Measurements from ENCODE around the gene NPHP4.

The NPHP4 gene

GRCh38 chr1:5992026-5992813, at the start of gene NPHP4:
Gene NPHP4 (minus strand): TSS chr1:5992425. CDS start chr1:5986289, 6,136 bp downstream.
- peak; percentile 100 for DNase-seq (ENCODE audit: low read depth in 2 of 2)

GRCh38 chr1:6041432-6042062, 49.3 kb upstream of the NPHP4 start:
- DNase-seq (ENCODE audit: low read depth in 2 of 2), result no peak

- DNase-seq (ENCODE audit: low read depth in 2 of 2), result no peak
These were observed 48.7 kb upstream of the NPHP4 start for GRCh38 chr1:6040861-6041415.

GRCh38 chr1:6040444-6040843, 48.2 kb upstream of the NPHP4 start:
- no peak for DNase-seq (ENCODE audit: low read depth in 2 of 2)

GRCh38 chr1:6039031-6039430, 46.8 kb upstream of the NPHP4 start:
- DNase-seq (ENCODE audit: low read depth in 2 of 2), result no peak

- DNase-seq (ENCODE audit: low read depth in 2 of 2), result no peak
These were observed 46.4 kb upstream of the NPHP4 start for GRCh38 chr1:6038603-6039002.

GRCh38 chr1:6037338-6037762, 45.1 kb upstream of the NPHP4 start:
- DNase-seq (ENCODE audit: low read depth in 2 of 2), result peak; percentile 72

GRCh38 chr1:6035719-6036118, 43.5 kb upstream of the NPHP4 start:
- no peak for DNase-seq (ENCODE audit: low read depth in 2 of 2)

GRCh38 chr1:6035303-6035702, 43.1 kb upstream of the NPHP4 start:
- no peak for DNase-seq (ENCODE audit: low read depth in 2 of 2)

GRCh38 chr1:6034750-6035096, 42.5 kb upstream of the NPHP4 start:
- no peak for DNase-seq (ENCODE audit: low read depth in 2 of 2)

GRCh38 chr1:6033986-6034749, 41.9 kb upstream of the NPHP4 start:
- DNase-seq (ENCODE audit: low read depth in 2 of 2), result no peak

- no peak for DNase-seq (ENCODE audit: low read depth in 2 of 2)
These were observed 40.9 kb upstream of the NPHP4 start for GRCh38 chr1:6033124-6033523.

GRCh38 chr1:6030547-6031261, 38.5 kb upstream of the NPHP4 start:
- DNase-seq (ENCODE audit: low read depth in 2 of 2), result no peak

- no peak for DNase-seq (ENCODE audit: low read depth in 2 of 2)
These were observed 37.9 kb upstream of the NPHP4 start for GRCh38 chr1:6030132-6030531.

- no peak for DNase-seq (ENCODE audit: low read depth in 2 of 2)
These were observed 37.1 kb upstream of the NPHP4 start for GRCh38 chr1:6029351-6029750.

GRCh38 chr1:6028042-6028850, 36.0 kb upstream of the NPHP4 start:
- no peak for DNase-seq (ENCODE audit: low read depth in 2 of 2)

- DNase-seq (ENCODE audit: low read depth in 2 of 2), result no peak
These were observed 35.4 kb upstream of the NPHP4 start for GRCh38 chr1:6027591-6027990.

GRCh38 chr1:6026095-6026809, 34.0 kb upstream of the NPHP4 start:
- peak in 1 of 2 experiments; percentile 14 for DNase-seq (ENCODE audit: low read depth in 2 of 2)

GRCh38 chr1:6025269-6026094, 33.3 kb upstream of the NPHP4 start:
- no peak for DNase-seq (ENCODE audit: low read depth in 2 of 2)

Data from fibroblast of skin of left quadriceps (primary cell).